Ectodermal cell (in vitro differentiated cells): ENCODE results near the gene KCNMB2.

Source experiments
- H3K27ac ChIP-seq: 2 replicates; pipeline ENCODE4 v1.7.0; 2013; ENCODE audit warnings: mild to moderate bottlenecking, low read depth, low read length; ENCODE audit not compliant: insufficient read depth, poor library complexity, severe bottlenecking
- H3K27me3 ChIP-seq: 2 replicates; pipeline ENCODE4 v1.7.0; 2013; ENCODE audit warnings: mild to moderate bottlenecking, low read length; ENCODE audit not compliant: insufficient read depth, control insufficient read depth, poor library complexity, severe bottlenecking
- H3K36me3 ChIP-seq: one replicate; pipeline ENCODE4 v1.7.0; 2013; ENCODE audit warnings: low read length; ENCODE audit not compliant: control insufficient read depth, insufficient read depth
- H3K4me1 ChIP-seq: one replicate; pipeline ENCODE4 v1.7.0; 2013; ENCODE audit warnings: low read length; ENCODE audit not compliant: control insufficient read depth, insufficient read depth
- H3K4me3 ChIP-seq: 2 replicates; pipeline ENCODE4 v1.7.0; 2013; ENCODE audit warnings: low read depth, low read length, control low read depth; ENCODE audit not compliant: insufficient read depth
- H3K9me3 ChIP-seq: 2 replicates; pipeline ENCODE4 v1.7.0; 2013; ENCODE audit warnings: mild to moderate bottlenecking, low read length, moderate library complexity; ENCODE audit not compliant: control insufficient read depth
- WGBS, 2 experiments: methylation state at CpG; one replicate each; pipeline ENCODE4 v1.1.7; 2013; ENCODE audit warnings: missing lambda C conversion rate in 2 of 2; 5-methylcytosine and 5-hydroxymethylcytosine counted together

Gene KCNMB2

DNA sequence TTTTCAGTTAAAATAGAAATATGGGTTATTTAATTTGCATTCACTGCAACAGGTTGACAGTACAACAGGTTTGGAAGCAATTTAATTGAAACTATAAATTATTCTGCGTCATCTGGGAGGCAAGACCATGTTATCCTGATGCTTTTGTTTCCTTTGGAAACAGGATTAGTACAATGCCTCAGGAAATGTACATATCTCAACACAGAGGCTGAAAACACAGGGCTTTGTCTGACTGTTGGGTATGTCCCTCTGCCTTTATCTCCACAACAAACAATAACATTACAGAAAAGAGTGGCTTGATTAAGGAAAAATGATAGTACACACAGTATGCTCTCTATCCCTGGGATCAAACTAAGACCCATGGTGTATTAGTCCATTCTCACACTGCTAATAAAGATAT, 95.7 kb downstream of the KCNMB2 start:
- Histone ChIP-seq H3K4me3 (no peak overlapping the region), H3K4me1 (no peaks in the 10 kb centered on the region), H3K9me3 (no peaks in the 10 kb centered on the region), H3K27me3 (no peaks in the 10 kb centered on the region), H3K36me3 (no peaks in the 10 kb centered on the region), H3K27ac (no peak overlapping the region)
- 86 to 100% methylated on average over 1 of the region's 1 CpG for WGBS, 2 experiments

- Histone ChIP-seq H3K4me3 (no peak overlapping the region), H3K27ac (no peak overlapping the region), H3K36me3 (no peaks in the 10 kb centered on the region), H3K27me3 (no peaks in the 10 kb centered on the region), H3K9me3 (no peaks in the 10 kb centered on the region), H3K4me1 (no peaks in the 10 kb centered on the region)
- WGBS, 2 experiments: 60 to 64% methylated on average over 1 of the region's 1 CpG
Observed at GRCh38 chr3:178634975-178635374, 98.7 kb downstream of the KCNMB2 start.

DNA sequence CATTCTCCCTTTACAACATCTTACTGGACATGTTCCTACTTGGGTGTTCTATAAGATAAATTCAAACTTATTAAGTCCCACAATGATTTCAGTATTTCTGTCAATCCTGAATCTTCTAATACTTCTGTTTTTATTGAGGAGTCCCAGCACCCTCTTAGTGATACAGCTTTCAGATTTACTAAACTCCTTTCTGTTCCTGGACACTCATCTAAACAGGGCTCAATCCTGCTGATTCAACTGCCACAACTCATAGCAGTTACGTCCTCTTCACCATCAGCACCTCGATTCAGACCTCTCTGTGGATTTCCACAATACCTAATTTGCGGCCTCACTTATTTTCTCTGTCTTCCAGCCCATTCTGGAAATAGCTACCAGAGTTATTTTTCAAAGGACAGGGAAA, 101.6 kb downstream of the KCNMB2 start:
- 86 to 90% methylated on average over 3 of the region's 3 CpGs for WGBS, 2 experiments

DNA sequence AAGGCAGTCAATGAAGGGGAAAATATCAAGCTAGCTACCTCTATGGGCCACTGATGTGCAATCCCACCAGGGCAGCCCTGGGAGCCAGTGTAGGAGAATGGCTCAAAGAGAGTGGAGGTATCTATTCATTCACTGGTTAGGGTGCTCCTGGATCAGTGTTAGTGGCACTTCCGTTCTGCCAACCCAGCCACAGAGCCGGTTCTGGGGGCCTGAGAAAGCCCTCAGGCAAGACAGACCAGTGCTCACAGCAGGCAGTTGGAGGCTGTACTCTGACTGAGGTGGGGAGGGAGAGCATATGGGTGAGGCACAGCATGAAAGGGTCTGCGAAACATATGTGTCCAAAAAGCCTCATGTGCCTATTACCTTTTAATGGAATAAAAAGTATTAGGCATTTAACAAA, 109.3 kb downstream of the KCNMB2 start:
- peaks cover 3% of the 10 kb centered on the region for H3K4me1 ChIP-seq
- no peaks in the 10 kb centered on the region for H3K36me3 ChIP-seq
- no peaks in the 10 kb centered on the region for H3K9me3 ChIP-seq
- H3K27me3 ChIP-seq: no peaks in the 10 kb centered on the region
- H3K27ac ChIP-seq: no peak overlapping the region
- 83% methylated on average over 3 of the region's 3 CpGs for WGBS, 2 experiments
- no peak overlapping the region for H3K4me3 ChIP-seq

More for the DNA sequence above, 101.6 kb downstream of the KCNMB2 start:
- no peaks in the 10 kb centered on the region for H3K4me1 ChIP-seq
- no peak overlapping the region for H3K4me3 ChIP-seq
- no peaks in the 10 kb centered on the region for H3K9me3 ChIP-seq
- H3K27me3 ChIP-seq: no peaks in the 10 kb centered on the region
- no peaks in the 10 kb centered on the region for H3K36me3 ChIP-seq
- H3K27ac ChIP-seq: no peak overlapping the region

GRCh38 chr3:178646186-178646862, 110.1 kb downstream of the KCNMB2 start:
- 86 to 91% methylated on average over 2 to 4 of the region's 4 CpGs for WGBS, 2 experiments

DNA sequence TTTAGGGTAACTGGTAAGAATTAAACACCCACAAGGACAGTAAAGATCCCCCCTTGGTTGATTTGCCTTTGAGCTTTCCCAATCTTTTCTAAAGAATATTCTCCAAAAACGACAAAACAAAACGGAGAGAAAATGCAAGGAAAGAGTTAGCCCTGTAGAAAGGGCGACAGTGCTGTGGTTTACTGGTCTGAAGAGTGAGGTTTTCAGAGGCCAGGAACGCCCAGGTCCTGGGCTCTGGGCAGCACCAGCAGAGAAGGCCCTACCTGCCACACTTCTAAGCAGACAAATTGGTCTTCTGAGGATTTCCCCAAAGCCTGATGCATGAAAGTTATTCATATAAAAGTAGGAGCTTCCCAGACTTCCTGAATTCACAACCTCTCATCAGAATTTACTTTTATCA, 119.3 kb downstream of the KCNMB2 start:
- no peak overlapping the region for H3K27ac ChIP-seq
- 90 to 93% methylated on average over 4 of the region's 4 CpGs for WGBS, 2 experiments
- H3K27me3 ChIP-seq: no peaks in the 10 kb centered on the region
- H3K9me3 ChIP-seq: no peaks in the 10 kb centered on the region
- H3K4me1 ChIP-seq: no peaks in the 10 kb centered on the region
- H3K36me3 ChIP-seq: no peaks in the 10 kb centered on the region
- no peak overlapping the region for H3K4me3 ChIP-seq

More at GRCh38 chr3:178646186-178646862, 110.1 kb downstream of the KCNMB2 start:
- Histone ChIP-seq H3K4me1 (peaks cover 3% of the 10 kb centered on the region), H3K36me3 (no peaks in the 10 kb centered on the region), H3K9me3 (no peaks in the 10 kb centered on the region), H3K27ac (no peak overlapping the region), H3K4me3 (no peak overlapping the region), H3K27me3 (no peaks in the 10 kb centered on the region)

- Histone ChIP-seq H3K9me3 (no peaks in the 10 kb centered on the region), H3K27me3 (no peaks in the 10 kb centered on the region), H3K4me3 (no peak overlapping the region), H3K36me3 (no peaks in the 10 kb centered on the region), H3K27ac (no peak overlapping the region), H3K4me1 (no peaks in the 10 kb centered on the region)
- 90 to 96% methylated on average over 4 of the region's 4 CpGs for WGBS, 2 experiments
Observed at GRCh38 chr3:178658694-178659325, 122.6 kb downstream of the KCNMB2 start.

- 94 to 100% methylated on average over 1 of the region's 1 CpG for WGBS, 2 experiments
Observed at GRCh38 chr3:178663201-178663934, 127.1 kb downstream of the KCNMB2 start.

GRCh38 chr3:178665747-178666146, 129.5 kb downstream of the KCNMB2 start:
- Histone ChIP-seq H3K27me3 (no peaks in the 10 kb centered on the region), H3K36me3 (no peaks in the 10 kb centered on the region), H3K27ac (no peak overlapping the region), H3K9me3 (no peaks in the 10 kb centered on the region), H3K4me1 (no peaks in the 10 kb centered on the region), H3K4me3 (no peak overlapping the region)
- 95 to 96% methylated on average over 2 to 4 of the region's 4 CpGs for WGBS, 2 experiments

More at GRCh38 chr3:178663201-178663934, 127.1 kb downstream of the KCNMB2 start:
- H3K9me3 ChIP-seq: no peaks in the 10 kb centered on the region
- no peaks in the 10 kb centered on the region for H3K4me1 ChIP-seq
- no peak overlapping the region for H3K27ac ChIP-seq
- H3K4me3 ChIP-seq: no peak overlapping the region
- no peaks in the 10 kb centered on the region for H3K36me3 ChIP-seq
- no peaks in the 10 kb centered on the region for H3K27me3 ChIP-seq

GRCh38 chr3:178669022-178669601, 132.9 kb downstream of the KCNMB2 start:
- Histone ChIP-seq H3K36me3 (no peaks in the 10 kb centered on the region), H3K4me3 (no peak overlapping the region), H3K9me3 (no peaks in the 10 kb centered on the region), H3K4me1 (no peaks in the 10 kb centered on the region), H3K27me3 (no peaks in the 10 kb centered on the region), H3K27ac (no peak overlapping the region)
- 77 to 87% methylated on average over 2 of the region's 2 CpGs for WGBS, 2 experiments
